Measurements from ENCODE around the gene REXO1.
A peak's percentile ranks its signal among the peaks of the same experiment; 100 is the strongest.

Gene REXO1

GRCh38 chr19:1860821-1861598 is 12.7 kb upstream of the REXO1 start:
- no peak for FAIRE-seq

DNA sequence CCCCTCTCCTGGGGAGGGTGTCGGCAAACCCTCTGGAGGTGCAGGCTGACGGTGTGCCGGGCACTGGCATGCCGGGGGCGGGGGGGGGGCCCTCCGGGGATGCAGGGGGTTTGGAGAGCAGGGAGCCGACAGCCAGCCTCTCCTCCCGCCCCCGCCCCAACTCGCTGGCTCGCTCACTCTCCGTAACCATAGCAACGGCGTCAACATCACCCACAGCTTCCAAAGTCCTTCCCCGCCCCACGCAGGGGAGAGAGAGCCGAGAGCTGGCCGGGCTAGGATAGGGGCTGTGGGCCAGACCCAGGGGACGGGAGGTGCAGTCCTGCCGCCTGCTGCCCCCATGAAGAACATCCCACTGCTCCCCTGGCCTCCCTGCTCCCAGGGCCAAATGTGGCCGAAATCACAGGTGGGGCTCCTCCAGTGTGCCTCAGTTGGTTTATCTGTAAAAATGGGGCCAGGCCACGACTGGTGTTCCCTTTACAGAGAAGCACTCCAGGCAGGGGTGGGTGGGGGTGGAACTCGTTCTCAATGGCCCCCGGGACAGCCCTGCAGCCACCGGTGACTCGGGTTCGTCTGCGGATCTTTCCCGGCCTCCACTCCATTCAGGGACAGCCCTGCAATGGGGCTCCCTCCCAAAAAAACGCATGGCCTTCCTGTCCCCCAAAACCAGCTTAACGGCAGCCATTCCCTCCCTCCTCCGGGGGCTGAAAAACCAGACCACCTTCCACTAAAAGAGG is 11.9 kb upstream of the REXO1 start:
- peak; percentile 8 for FAIRE-seq

DNA sequence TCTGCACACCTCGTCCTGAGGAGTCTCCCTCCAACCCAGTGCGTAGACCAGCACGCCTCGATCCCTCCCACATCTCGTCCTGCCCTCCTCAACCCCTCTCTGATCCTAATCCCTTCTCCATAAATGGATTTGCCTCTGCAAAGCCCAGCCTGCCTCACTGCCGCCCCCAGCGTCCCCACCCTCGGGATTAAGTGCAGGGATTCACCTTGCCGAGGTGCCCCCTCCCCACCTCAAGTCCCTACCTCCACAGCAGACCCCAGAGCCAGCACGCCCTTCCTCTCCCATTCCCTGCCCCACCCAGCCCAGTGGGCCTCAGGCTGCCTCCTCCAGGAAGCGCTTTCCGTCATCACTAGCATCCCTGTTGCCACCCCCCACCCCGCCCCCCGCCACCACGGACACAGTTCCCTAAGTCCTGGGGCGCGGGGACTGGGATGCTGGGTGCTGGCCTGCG is 11.1 kb upstream of the REXO1 start:
- peak; percentile 89 for FAIRE-seq

DNA sequence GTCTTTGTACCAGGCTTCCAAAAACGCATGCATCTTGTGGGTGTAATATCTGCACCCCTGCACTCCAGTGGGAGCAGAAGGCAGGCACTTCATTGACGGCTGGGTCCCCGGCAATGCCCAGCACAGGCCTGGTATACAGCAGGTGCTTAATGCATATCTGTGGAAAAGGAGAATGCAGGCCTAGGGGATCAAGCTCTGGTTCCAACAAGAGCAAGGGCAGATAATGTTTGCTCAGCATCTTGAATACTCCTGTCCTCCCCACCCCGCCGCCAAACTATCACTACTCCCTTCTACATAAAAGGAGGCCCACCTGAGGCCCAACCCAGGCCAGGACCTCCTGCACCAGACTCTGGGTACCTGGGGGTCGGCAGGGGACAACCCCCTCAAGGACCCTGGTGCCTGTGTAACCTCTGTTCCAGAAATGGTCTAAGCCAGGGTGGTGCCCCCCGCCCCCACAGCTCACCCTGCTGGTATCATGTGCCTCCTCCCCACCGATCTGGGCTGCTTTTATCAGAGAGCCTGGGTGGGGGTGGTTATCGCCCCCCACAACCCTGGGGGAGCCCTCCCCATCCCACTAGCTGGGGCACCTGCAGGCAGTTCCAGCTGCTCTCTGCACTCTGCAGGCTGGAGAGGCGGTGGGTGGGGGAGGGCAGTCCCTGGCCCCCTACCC is 10.3 kb upstream of the REXO1 start:
- FAIRE-seq = no peak

DNA sequence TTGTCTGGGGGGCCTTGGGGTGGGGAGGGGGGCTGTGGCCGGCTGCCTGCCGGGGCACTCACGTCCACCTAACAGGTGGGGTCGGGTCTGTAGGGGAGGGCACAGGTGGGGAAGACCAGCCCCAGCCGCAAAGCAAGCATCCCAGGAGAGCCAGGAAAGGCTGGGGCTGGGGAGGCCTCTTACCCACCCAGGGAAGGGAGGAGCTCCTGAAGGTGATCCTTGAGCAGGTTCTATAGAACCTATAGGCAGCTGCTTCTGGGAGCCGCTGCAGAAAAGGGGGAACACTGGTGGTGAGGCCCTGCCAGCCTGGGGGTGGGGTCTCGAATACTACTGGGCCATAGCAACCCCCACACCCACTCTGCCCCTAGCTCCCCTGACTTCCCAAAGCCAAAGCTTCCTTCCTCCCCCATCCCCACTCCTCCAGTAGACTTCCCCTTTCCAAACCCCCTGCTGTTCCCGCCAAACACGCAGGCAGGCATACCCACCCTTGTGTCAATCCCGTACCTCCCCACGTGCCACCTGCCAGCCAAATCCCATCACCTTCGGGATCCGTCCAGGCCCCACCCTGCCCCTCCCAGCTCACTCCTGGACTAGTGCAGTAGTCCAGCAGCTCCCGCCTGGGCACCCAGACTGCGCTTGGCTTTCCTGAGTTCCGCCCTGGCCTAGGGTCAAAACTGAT is 9.5 kb upstream of the REXO1 start:
- peak; percentile 48 for FAIRE-seq

GRCh38 chr19:1856698-1857603 is 8.7 kb upstream of the REXO1 start:
- peak; percentile 19 for FAIRE-seq

- no peak for FAIRE-seq
Measured at GRCh38 chr19:1856345-1856697, 8.0 kb upstream of the REXO1 start.

DNA sequence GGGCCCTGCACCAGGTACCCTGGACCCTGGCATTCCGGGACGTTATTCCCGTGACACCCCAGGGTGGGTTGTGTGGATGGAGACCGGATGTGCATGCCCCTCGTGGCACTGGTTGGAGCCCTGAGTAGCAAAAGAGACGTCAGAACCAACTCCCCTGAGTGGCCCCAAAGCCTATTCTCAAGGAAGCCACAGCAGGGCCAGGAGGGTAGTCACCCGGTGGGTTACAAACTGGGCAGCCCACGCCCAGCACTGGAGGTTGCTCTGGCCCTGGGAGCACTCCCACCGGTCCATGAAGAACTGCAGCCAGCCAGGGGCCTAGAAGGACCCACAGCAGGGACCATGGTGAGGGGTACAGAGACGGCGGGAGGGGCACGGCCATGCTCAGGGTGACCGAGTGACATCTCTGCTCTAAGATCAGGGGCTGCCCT is 7.6 kb upstream of the REXO1 start:
- no peak for FAIRE-seq

GRCh38 chr19:1855040-1855827 is 7.0 kb upstream of the REXO1 start:
- peak; percentile 93 for FAIRE-seq

- FAIRE-seq = no peak
Measured at GRCh38 chr19:1854542-1855039, 6.3 kb upstream of the REXO1 start.

DNA sequence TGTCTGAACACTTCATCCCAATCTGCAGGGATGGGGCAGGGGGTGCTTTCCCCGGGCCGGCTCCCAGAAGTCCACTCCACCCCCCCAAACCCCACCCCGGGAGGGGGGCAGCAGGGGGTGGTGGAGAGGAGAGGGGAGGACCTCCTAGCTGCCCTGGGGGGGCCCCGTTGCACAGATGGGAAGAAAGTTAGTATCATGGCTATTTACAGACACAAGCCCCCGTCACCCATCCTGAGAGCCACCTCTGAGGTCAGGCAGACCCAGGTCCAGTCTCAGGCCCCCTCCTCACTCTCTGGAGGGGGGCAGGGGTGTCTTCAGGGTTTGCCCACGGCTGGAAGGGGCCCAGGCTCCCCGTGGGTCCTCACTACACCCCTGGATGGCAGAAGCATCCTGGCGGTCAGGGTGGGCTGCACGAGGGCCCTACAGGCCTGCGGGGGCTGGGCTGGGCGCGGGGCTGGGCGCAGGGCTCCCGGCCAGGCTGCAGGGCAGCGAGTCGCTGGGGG is 5.8 kb upstream of the REXO1 start:
- no peak for FAIRE-seq

GRCh38 chr19:1853295-1854038 is 5.2 kb upstream of the REXO1 start:
- FAIRE-seq = peak; percentile 94

DNA sequence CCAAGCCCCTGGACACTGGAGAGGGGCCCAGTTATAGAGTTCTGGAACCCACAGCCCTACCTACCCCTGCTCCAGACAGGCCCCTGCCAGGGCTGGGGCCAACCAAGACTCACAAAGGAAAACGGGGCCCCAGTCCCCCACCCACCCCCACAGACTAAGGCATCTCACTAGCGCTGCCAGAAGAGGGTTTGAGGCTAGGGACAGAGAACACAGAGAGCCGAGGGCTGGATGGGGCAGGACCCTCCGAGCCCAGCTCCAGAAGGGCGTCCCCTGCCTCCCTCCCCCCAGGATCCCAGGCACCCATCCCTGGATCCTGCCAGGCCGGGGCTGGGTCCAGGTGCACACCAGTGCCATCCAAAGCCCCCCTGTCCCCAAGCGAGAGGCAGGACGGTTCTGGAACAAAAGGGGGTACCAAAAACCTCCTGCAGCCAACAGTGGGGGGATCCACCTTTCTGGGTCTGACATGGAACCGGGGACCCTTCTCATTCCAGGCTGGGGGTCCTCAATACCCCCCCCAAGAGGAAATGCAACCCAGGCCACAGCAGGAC is 4.4 kb upstream of the REXO1 start:
- FAIRE-seq = no peak

- no peak for FAIRE-seq
Measured at GRCh38 chr19:1851654-1852580, 3.6 kb upstream of the REXO1 start.

DNA sequence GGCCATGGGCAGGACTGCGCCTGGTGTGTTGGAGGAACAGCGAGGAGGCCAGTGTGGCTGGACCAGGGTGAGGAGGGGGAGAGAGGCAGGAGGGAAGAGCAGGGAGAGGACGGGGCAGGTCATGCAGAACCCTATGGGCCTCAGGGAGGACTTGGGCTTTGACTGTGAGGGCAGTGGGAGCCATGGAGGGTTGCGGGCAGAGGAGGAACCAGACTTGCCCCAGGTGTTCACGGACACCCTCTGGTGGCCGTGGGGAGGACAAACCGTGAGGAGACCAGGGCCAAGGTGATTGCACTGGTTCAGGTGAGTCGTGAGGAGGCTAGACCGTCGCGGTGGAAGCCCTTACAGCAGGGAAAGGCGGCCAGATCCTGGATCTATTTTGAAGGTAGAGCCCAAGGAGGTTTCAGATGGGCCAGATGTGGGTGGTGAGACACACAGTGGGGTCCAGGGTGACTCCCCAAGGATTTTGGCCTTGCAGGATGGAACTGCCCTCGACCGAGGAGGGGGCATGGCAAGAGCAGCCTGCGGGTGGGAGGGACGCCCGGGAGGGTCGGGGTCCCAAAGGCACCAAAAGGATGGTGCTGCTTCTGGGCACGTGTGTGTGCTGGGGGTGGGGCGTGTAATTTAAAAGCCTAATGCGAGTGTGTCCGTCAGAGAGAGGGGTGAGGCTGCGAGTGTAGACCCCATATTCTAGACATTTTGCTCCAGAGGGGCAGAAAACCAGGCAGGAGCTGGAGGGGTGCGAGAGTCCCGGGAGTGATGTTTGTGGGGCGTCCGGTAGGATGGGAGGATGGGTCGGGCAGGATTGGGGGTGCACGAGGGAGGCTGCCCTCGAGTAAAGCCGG is 2.7 kb upstream of the REXO1 start:
- FAIRE-seq = no peak

DNA sequence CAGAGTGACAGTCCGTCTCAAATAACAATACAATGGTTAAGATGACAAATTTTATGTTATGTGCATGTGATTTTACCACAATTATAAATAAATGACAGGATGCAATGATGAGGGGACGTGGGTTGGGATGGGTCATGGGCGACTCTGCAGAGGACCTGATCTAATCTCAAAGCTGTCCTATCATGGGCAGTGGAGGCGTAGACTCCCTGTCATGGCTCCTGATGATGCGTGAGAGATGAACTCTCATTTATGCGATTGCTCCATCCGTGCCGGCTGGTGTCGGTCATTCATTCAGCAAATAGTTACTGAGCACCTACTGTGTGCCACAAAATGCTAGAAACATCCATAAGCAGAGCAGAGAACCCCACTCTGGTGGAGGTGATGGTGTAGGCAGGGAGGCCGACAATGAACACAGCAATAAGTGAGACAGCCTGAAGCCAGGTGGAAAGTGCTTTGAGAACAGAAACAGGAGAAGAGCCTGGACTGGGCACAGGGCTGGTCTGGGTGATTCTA is 1.7 kb upstream of the REXO1 start:
- FAIRE-seq = no peak

DNA sequence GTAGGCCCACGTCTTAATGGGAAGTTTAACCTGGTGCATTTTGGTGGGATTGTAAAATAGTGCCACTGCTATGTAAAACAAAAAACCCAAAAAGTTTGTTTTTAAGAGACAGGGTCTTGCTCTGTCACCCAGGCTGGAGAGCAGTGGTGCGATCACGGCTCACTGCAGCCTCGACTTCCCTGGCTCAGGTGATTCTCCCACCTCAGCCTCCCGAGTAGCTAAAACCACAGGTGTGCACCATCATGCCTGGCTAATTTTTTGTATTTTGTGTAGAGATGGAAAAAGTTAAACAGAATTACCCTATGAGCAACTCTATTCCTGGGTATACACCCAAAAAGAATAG is 820 bp upstream of the REXO1 start:
- no peak for FAIRE-seq

Measured in G401.6 (cell line).